ENCODE results near the gene CECR2.

CECR2 gene

DNA sequence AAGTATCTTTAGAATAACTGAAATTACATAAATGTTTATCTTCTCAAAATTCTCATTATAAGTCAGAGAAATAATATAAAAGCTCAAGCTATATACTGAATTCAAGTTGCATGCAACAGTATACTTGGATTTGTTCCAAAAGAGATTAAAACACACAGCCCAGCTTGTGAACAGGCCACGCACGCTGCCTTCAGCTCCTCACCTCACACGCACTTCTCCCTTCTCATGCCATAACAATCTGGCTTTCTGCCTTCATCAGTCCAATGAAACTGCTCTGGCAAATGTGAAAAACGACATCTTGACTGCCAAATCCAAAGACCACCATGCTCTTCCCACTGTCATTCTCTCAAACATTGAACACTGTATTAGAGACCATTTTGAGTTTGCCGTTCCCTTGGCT lies 237.2 kb downstream of the CECR2 start:
- TF ChIP-seq ZNF8 (CRISPR knock-in tag; IDR thresholded peaks at IDR 0.05) (no peak), ARNTL (CRISPR knock-in tag; IDR thresholded peaks at IDR 0.05; ENCODE audit: borderline replicate concordance, low read depth) (no peak), CSDC2 (CRISPR knock-in tag; IDR thresholded peaks at IDR 0.05) (no peak), RARB (CRISPR knock-in tag; IDR thresholded peaks at IDR 0.05) (no peak), ZC3H10 (CRISPR knock-in tag; IDR thresholded peaks at IDR 0.05) (no peak), TOX (CRISPR knock-in tag; IDR thresholded peaks at IDR 0.05; ENCODE audit: borderline replicate concordance) (no peak), OSR1 (CRISPR knock-in tag; IDR thresholded peaks at IDR 0.05) (no peak), TCF4 (CRISPR knock-in tag; IDR thresholded peaks at IDR 0.05; ENCODE audit: borderline replicate concordance) (no peak), ISL1 (CRISPR knock-in tag; IDR thresholded peaks at IDR 0.05) (no peak), ZNF70 (CRISPR knock-in tag; IDR thresholded peaks at IDR 0.05) (no peak), BACH2 (CRISPR knock-in tag; IDR thresholded peaks at IDR 0.05; ENCODE audit: borderline replicate concordance) (no peak), ESRRG (CRISPR knock-in tag; IDR thresholded peaks at IDR 0.05) (no peak), PPARA (CRISPR knock-in tag; IDR thresholded peaks at IDR 0.05; ENCODE audit: borderline replicate concordance) (no peak)
- TF ChIP-seq, protein P1, sequence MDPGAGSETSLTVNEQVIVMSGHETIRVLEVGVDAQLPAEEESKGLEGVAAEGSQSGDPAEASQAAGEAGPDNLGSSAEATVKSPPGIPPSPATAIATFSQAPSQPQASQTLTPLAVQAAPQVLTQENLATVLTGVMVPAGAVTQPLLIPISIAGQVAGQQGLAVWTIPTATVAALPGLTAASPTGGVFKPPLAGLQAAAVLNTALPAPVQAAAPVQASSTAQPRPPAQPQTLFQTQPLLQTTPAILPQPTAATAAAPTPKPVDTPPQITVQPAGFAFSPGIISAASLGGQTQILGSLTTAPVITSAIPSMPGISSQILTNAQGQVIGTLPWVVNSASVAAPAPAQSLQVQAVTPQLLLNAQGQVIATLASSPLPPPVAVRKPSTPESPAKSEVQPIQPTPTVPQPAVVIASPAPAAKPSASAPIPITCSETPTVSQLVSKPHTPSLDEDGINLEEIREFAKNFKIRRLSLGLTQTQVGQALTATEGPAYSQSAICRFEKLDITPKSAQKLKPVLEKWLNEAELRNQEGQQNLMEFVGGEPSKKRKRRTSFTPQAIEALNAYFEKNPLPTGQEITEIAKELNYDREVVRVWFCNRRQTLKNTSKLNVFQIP (CRISPR knock-in tag; IDR thresholded peaks at IDR 0.05; ENCODE audit: borderline replicate concordance, low read depth), result no peak
- TF ChIP-seq, protein P2, sequence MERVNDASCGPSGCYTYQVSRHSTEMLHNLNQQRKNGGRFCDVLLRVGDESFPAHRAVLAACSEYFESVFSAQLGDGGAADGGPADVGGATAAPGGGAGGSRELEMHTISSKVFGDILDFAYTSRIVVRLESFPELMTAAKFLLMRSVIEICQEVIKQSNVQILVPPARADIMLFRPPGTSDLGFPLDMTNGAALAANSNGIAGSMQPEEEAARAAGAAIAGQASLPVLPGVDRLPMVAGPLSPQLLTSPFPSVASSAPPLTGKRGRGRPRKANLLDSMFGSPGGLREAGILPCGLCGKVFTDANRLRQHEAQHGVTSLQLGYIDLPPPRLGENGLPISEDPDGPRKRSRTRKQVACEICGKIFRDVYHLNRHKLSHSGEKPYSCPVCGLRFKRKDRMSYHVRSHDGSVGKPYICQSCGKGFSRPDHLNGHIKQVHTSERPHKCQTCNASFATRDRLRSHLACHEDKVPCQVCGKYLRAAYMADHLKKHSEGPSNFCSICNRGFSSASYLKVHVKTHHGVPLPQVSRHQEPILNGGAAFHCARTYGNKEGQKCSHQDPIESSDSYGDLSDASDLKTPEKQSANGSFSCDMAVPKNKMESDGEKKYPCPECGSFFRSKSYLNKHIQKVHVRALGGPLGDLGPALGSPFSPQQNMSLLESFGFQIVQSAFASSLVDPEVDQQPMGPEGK (CRISPR knock-in tag; IDR thresholded peaks at IDR 0.05; ENCODE audit: borderline replicate concordance), result no peak
- no peak for ATAC-seq

All from SK-N-SH treated with all-trans-retinoic acid at 6 μM for 48 hours (cell line).